Measurements from ENCODE around the gene GAS7. TPM values are rescaled to one million over a fixed set of nuclear protein-coding genes. Genes with fewer than 3 reads are reported as not detected.

GAS7 gene
- total RNA-seq, 1 donor from 2014 or later: 72.7 TPM

DNA sequence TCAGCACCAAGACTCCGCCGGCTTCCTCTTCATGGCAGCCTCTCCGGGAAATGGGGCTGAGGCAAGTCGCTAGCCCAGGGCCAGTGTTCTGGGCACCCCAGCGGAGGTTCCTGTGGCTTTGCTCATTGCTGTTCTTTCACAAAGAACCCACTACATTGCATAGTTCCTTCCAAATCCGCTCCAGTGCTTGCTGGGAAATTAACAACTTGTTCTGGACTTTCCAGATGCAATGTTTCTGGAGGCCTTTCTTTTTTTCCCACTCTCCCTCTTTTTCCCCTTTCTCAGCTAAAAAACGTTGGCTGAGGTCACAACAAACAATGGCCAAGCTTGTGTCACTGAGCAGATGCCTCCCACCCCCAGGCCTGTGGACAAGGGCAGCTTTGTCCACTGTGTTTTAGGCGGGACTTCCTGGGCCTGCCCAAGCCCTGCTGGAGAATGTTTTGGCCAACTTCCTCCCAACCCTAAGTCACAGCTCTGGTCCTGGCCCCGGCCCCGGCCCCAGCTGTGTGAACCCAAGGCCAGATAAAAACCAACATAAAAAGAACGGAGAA is 161.8 kb downstream of the GAS7 start:
- peaks cover 78% of the 10 kb centered on the region for H3K4me1 Mint-ChIP-seq
- TF ChIP-seq CTCF (conservative IDR thresholded peaks at IDR 0.05): no peak
- peak overlapping the region; percentile 100 for H3K27ac Mint-ChIP-seq (ENCODE audit: unreplicated experiment)
- H3K36me3 Mint-ChIP-seq (ENCODE audit: low read depth): peaks cover 2% of the 10 kb centered on the region
- H3K4me3 Mint-ChIP-seq: peak overlapping the region; percentile 80
- H3K9me3 Mint-ChIP-seq: peaks cover 5% of the 10 kb centered on the region
- DNase-seq (ENCODE audit: low read depth, low spot score): peak; percentile 41
- no peaks in the 10 kb centered on the region for H3K27me3 Mint-ChIP-seq (ENCODE audit: low read depth)

- no peaks in the 10 kb centered on the region for H3K27me3 Mint-ChIP-seq (ENCODE audit: low read depth)
- no peak for DNase-seq (ENCODE audit: low read depth, low spot score)
- H3K4me1 Mint-ChIP-seq: peaks cover 79% of the 10 kb centered on the region
- TF ChIP-seq CTCF (conservative IDR thresholded peaks at IDR 0.05): no peak
- H3K27ac Mint-ChIP-seq (ENCODE audit: unreplicated experiment): peak overlapping the region; percentile 100
- peak overlapping the region; percentile 80 for H3K4me3 Mint-ChIP-seq
- peaks cover 5% of the 10 kb centered on the region for H3K9me3 Mint-ChIP-seq
- H3K36me3 Mint-ChIP-seq (ENCODE audit: low read depth): peaks cover 3% of the 10 kb centered on the region
Observed at GRCh38 chr17:10035885-10036284, 162.5 kb downstream of the GAS7 start.

DNA sequence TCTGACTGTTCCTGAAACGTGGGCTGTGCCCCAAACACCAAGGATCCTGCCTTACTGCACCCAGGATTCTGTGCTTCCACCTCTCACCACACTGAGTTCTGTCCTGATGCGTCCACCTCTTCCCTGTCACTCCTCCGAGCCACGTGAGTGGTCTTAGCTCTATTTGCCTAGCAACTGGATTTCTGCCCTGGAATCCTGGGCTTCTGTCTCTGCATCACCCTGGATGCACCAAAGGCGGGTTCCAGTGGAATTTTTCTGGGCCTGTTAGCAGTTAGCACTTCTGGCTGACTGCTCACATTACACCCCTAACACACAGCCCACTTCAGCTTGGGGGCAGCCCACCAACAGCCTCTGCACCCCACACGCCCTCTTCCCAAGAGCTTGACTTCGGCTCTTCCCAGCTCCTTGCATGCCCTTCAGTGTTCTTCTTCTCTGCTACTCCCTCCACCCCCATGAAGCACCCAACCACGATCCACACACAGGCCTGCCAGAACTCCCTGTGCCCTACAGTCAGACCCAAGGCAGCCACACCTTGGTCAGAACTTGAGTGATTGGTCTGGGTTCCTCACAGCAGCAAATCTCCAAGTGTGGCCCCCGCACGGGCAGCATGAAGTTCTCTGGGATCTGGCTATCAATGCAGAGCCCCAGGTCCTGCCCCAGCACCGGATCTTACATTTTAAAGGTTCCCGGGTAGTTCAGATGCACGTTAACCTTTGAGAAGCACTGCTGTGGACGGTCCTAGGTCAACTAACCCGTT is 163.5 kb downstream of the GAS7 start:
- peaks cover 77% of the 10 kb centered on the region for H3K4me1 Mint-ChIP-seq
- H3K36me3 Mint-ChIP-seq (ENCODE audit: low read depth): peaks cover 5% of the 10 kb centered on the region
- TF ChIP-seq CTCF (conservative IDR thresholded peaks at IDR 0.05): no peak
- peaks cover 4% of the 10 kb centered on the region for H3K9me3 Mint-ChIP-seq
- H3K27ac Mint-ChIP-seq (ENCODE audit: unreplicated experiment): peak overlapping the region; percentile 100
- H3K27me3 Mint-ChIP-seq (ENCODE audit: low read depth): no peaks in the 10 kb centered on the region
- DNase-seq (ENCODE audit: low read depth, low spot score): no peak
- H3K4me3 Mint-ChIP-seq: peak overlapping the region; percentile 65

DNA sequence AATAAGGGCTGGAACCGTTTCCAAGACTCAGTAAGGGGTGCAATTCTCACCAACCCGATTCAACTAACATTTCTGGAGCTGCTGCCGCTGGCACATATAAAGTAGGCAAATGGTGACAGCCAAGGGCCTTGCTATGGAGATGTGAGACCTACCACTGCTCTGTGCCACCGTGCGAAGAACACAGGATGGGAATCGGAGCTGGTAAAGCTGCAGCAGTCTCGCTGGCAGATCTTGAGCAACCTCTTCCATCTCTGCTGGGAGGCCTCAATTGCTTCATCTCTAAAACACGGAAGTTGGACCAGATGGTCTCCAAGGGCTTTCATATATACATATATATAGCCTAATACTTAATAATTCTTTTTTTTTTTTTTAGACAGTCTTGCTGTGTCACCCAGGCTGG is 164.4 kb downstream of the GAS7 start:
- no peaks in the 10 kb centered on the region for H3K27me3 Mint-ChIP-seq (ENCODE audit: low read depth)

DNA sequence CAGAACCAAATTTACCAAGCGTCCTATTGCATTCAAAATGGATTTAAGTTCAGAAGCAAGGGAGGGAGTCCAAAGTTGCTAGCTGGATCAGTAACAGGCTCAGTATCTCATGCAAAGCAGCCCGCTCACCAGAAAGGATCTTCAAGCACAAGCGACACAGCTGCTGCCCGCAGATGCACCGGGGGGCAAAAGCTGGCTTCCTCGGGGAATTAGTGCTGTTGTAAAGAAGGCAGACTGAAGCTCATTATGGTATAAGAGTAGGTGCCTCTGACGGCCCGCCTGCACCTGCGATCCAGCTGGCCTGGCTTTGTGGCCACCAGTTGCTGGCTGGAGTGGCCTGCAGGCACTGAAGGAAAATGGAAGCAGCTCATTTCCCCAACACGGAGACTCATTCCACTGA is 165.0 kb downstream of the GAS7 start:
- H3K27me3 Mint-ChIP-seq (ENCODE audit: low read depth): no peaks in the 10 kb centered on the region
- no peak overlapping the region for H3K27ac Mint-ChIP-seq (ENCODE audit: unreplicated experiment)
- peaks cover 5% of the 10 kb centered on the region for H3K36me3 Mint-ChIP-seq (ENCODE audit: low read depth)
- no peak for DNase-seq (ENCODE audit: low read depth, low spot score)
- peaks cover 79% of the 10 kb centered on the region for H3K4me1 Mint-ChIP-seq
- peaks cover 2% of the 10 kb centered on the region for H3K9me3 Mint-ChIP-seq
- no peak for TF ChIP-seq CTCF (conservative IDR thresholded peaks at IDR 0.05)
- peak overlapping the region; percentile 28 for H3K4me3 Mint-ChIP-seq

More for the DNA sequence above, 164.4 kb downstream of the GAS7 start:
- no peak overlapping the region for H3K27ac Mint-ChIP-seq (ENCODE audit: unreplicated experiment)
- no peak for TF ChIP-seq CTCF (conservative IDR thresholded peaks at IDR 0.05)
- H3K36me3 Mint-ChIP-seq (ENCODE audit: low read depth): peaks cover 5% of the 10 kb centered on the region
- DNase-seq (ENCODE audit: low read depth, low spot score): no peak
- H3K4me1 Mint-ChIP-seq: peaks cover 78% of the 10 kb centered on the region
- peaks cover 2% of the 10 kb centered on the region for H3K9me3 Mint-ChIP-seq
- H3K4me3 Mint-ChIP-seq: no peak overlapping the region

Measured in neural crest cell (in vitro differentiated cells).